Smooth muscle cell (in vitro differentiated cells): ENCODE results near the gene PACSIN3. TPM values are rescaled to one million over a fixed set of nuclear protein-coding genes. Genes with fewer than 3 reads are reported as not detected.
A peak's percentile ranks its signal among the peaks of the same experiment; 100 is the strongest.

Experiments used
- DNase-seq: peaks from one replicate; lab custom pipeline; 2025; ENCODE audit not compliant: unreplicated experiment; lab: John Stamatoyannopoulos, UW
- H2AFZ ChIP-seq: fragments of 200-600 bp; sonication (generic); 2 replicates; pipeline ENCODE4 v1.6.0; 2016; ENCODE audit warnings: antibody characterized with exemption, low read depth, mild to moderate bottlenecking
- H3F3A ChIP-seq: fragments of 200-600 bp; sonication (generic); 2 replicates; pipeline ENCODE4 v1.6.0; 2017; ENCODE audit warnings: antibody characterized with exemption, low read depth
- H3K27ac ChIP-seq: fragments of 200-600 bp; sonication (generic); 2 replicates; pipeline ENCODE4 v1.5.1; 2016; ENCODE audit warnings: low read depth, mild to moderate bottlenecking
- H3K27me3 ChIP-seq: fragments of 200-600 bp; sonication (generic); 2 replicates; pipeline ENCODE4 v1.6.1; 2016; ENCODE audit warnings: low read depth, mild to moderate bottlenecking
- H3K36me3 ChIP-seq: fragments of 200-600 bp; sonication (generic); 2 replicates; pipeline ENCODE4 v1.5.1; 2016; ENCODE audit warnings: low read depth
- H3K4me1 ChIP-seq: fragments of 200-600 bp; sonication (generic); 2 replicates; pipeline ENCODE4 v1.5.1; 2016; ENCODE audit warnings: low read depth
- H3K4me2 ChIP-seq: fragments of 200-600 bp; sonication (generic); 2 replicates; pipeline ENCODE4 v1.6.0; 2016; ENCODE audit warnings: mild to moderate bottlenecking
- H3K4me3 ChIP-seq: fragments of 200-600 bp; sonication (generic); 2 replicates; pipeline ENCODE4 v1.5.1; 2016; ENCODE audit warnings: mild to moderate bottlenecking
- H3K79me2 ChIP-seq: fragments of 200-600 bp; sonication (generic); 2 replicates; pipeline ENCODE4 v1.6.0; 2016; ENCODE audit warnings: low read depth, mild to moderate bottlenecking
- H3K9ac ChIP-seq: fragments of 200-600 bp; sonication (generic); 2 replicates; pipeline ENCODE4 v1.6.0; 2016; ENCODE audit warnings: low read depth
- H3K9me3 ChIP-seq: fragments of 200-600 bp; sonication (generic); replicated peaks from 2 replicates; pipeline ENCODE4 v1.5.1; 2016; ENCODE audit warnings: low read depth
- H4K20me1 ChIP-seq: fragments of 200-600 bp; sonication (generic); 2 replicates; pipeline ENCODE4 v1.6.0; 2016; ENCODE audit warnings: low read depth
- WGBS: methylation state at CpG from one replicate; pipeline ENCODE4 v1.1.7; 2016; ENCODE audit warnings: low lambda C conversion rate; 5-methylcytosine and 5-hydroxymethylcytosine counted together
- polyA plus RNA-seq: library from polyadenylated mRNA; unstranded; fragments of >200 nt; fragmentation: Nextera tagmentation; extraction: Ambion mirVana; gene quantifications from 2 replicates; pipeline ENCODE4 v1.2.1, GENCODE V29; 2016
- total RNA-seq: library from RNA; depleted of rRNA; stranded (reverse); fragments of >200 nt; gene quantifications from 2 replicates; pipeline ENCODE4 v1.2.3, GENCODE V29; 2014
- TF ChIP-seq, protein P1 (sequence below): fragments of 200-600 bp; sonication (generic); IDR thresholded peaks from 2 replicates; pipeline ENCODE4 v1.5.1; 2017; ENCODE audit warnings: borderline replicate concordance, mild to moderate bottlenecking, antibody characterized with exemption; ENCODE audit not compliant: insufficient read depth, poor library complexity, severe bottlenecking

The PACSIN3 gene
- total RNA-seq = 24.8 and 27.3 TPM in 2 replicates
- 55.7 and 85.9 TPM in 2 replicates for polyA plus RNA-seq

DNA sequence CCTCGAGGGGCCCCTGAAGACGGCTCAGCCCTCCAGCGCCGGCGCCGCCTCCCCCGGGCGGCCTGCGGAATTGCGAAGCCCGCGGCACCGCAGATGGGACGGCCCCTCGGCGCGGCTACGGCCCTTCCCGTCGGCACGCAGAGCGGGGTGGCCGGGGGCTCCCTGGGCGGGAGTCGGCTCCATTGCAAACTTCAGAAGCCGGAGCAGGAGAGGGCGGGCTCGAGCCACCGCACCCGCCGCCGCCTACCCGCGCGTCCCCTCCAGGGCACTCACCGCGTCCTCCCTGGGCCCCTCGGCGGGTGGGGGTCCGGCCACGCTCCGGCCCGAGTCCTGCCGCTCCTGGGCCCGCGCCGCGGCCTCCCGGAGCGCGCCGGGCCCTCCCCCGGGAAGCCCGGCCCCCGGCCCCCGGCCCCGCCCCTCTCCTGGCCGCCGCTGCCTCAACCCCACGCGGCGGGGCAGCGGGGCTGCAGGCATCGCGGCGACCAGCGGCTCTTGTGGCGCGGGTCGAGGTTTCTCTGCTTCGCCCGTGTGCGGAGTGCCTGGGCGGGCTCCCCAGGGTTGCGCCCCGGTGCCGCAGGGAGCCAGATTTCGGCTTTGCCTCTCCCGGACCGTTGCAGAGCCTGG lies at the start of gene PACSIN3:
PACSIN3 (minus strand) TSS at position 359 of the 624 bp plus-strand sequence. CDS start 3,707 bp downstream, outside the sequence.
- H3K4me2 ChIP-seq = peak within 1 kb of the TSS; percentile 95
- H3F3A ChIP-seq = peaks cover 16% of the 10 kb centered on the region
- H2AFZ ChIP-seq = peak within 1 kb of the TSS; percentile 76
- H3K4me1 ChIP-seq = peaks cover 10% of the 10 kb centered on the region
- DNase-seq = peak; percentile 67
- H3K27ac ChIP-seq = peak within 1 kb of the TSS; percentile 75
- no peaks in the 10 kb centered on the region for H3K9me3 ChIP-seq
- WGBS = under 1% methylated on average over 39 of the region's 80 CpGs
- no peaks in the 10 kb centered on the region for H3K36me3 ChIP-seq
- TF ChIP-seq, protein P1, sequence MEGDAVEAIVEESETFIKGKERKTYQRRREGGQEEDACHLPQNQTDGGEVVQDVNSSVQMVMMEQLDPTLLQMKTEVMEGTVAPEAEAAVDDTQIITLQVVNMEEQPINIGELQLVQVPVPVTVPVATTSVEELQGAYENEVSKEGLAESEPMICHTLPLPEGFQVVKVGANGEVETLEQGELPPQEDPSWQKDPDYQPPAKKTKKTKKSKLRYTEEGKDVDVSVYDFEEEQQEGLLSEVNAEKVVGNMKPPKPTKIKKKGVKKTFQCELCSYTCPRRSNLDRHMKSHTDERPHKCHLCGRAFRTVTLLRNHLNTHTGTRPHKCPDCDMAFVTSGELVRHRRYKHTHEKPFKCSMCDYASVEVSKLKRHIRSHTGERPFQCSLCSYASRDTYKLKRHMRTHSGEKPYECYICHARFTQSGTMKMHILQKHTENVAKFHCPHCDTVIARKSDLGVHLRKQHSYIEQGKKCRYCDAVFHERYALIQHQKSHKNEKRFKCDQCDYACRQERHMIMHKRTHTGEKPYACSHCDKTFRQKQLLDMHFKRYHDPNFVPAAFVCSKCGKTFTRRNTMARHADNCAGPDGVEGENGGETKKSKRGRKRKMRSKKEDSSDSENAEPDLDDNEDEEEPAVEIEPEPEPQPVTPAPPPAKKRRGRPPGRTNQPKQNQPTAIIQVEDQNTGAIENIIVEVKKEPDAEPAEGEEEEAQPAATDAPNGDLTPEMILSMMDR = no peak
- peak within 1 kb of the TSS; percentile 80 for H3K9ac ChIP-seq
- H3K27me3 ChIP-seq = no peaks in the 10 kb centered on the region
- H4K20me1 ChIP-seq = no peaks in the 10 kb centered on the region
- peaks cover 9% of the 10 kb centered on the region for H3K79me2 ChIP-seq
- H3K4me3 ChIP-seq = peak within 1 kb of the TSS; percentile 80

DNA sequence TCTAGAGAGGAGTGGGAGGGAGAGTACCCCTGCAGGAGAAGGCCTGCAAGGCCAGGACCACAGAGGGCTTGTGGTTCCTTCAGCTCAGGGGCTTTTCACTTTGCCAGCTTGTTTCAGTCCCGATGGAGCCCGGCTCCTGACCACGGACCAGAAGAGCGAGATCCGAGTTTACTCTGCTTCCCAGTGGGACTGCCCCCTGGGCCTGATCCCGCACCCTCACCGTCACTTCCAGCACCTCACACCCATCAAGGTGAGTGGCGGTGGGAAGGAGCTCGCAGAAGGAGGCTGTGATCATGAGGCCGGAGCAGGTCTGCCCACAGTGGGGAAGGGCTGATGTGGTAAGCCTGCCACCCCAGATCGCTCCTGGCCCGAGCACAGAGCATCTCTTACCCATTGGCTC lies 48.9 kb upstream of the PACSIN3 start:
- Histone ChIP-seq H3F3A (peaks cover 18% of the 10 kb centered on the region), H3K9me3 (no peaks in the 10 kb centered on the region), H3K9ac (peak overlapping the region; percentile 92), H3K4me2 (peak overlapping the region; percentile 54), H3K4me1 (peaks cover 5% of the 10 kb centered on the region), H3K27ac (peak overlapping the region; percentile 98), H4K20me1 (no peaks in the 10 kb centered on the region), H3K79me2 (no peaks in the 10 kb centered on the region), H3K4me3 (no peak overlapping the region), H3K36me3 (no peaks in the 10 kb centered on the region), H2AFZ (no peak overlapping the region), H3K27me3 (no peaks in the 10 kb centered on the region)
- no peak for DNase-seq
- TF ChIP-seq, protein P1 = no peak
- WGBS = 84% methylated on average over 12 of the region's 12 CpGs

DNA sequence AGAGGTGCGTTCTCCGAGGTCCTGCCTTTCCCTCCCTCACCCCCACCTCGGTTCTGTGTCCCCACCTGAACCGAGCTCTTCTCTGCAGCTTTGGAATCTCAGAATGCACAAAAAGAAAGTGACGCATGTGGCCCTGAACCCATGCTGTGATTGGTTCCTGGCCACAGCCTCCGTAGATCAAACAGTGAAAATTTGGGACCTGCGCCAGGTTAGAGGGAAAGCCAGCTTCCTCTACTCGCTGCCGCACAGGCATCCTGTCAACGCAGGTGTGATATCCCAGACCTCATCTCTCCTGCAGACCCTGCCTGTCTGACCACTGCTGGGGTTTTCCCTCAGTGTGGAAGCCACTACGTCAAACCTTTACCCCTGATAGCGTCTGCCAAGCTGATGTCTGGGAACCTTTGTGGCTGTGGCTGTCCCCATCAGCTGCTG lies 48.5 kb upstream of the PACSIN3 start:
- TF ChIP-seq, protein P1 = no peak
- Histone ChIP-seq H4K20me1 (peaks cover under 1% of the 10 kb centered on the region), H3K27ac (peak overlapping the region; percentile 98), H3F3A (peaks cover 18% of the 10 kb centered on the region), H3K4me3 (no peak overlapping the region), H3K9me3 (no peaks in the 10 kb centered on the region), H2AFZ (no peak overlapping the region), H3K4me2 (peak overlapping the region; percentile 69), H3K79me2 (no peaks in the 10 kb centered on the region), H3K4me1 (peaks cover 5% of the 10 kb centered on the region), H3K36me3 (no peaks in the 10 kb centered on the region), H3K27me3 (no peaks in the 10 kb centered on the region), H3K9ac (peak overlapping the region; percentile 92)
- WGBS = 78% methylated on average over 12 of the region's 12 CpGs
- DNase-seq = no peak
